GM12878 (cell line): ENCODE measurements around the gene FZR1. TPM values are rescaled to one million over a fixed set of nuclear protein-coding genes. Genes with fewer than 3 reads are reported as not detected.

Source experiments
- ATAC-seq: fragments of 200-7000 bp; cut with Tn5 transposase; 3 replicates; pipeline ENCODE4 v1.9.1; 2020; ENCODE audit warnings: mild to moderate bottlenecking, moderate library complexity
- BruUV-seq: library from RNA; stranded (reverse); fragments of 400-500 nt; replicated peaks from 2 replicates; lab custom pipeline; 2021; lab: Mats Ljungman, UMichigan
- CTCF ChIA-PET: fragments of 300-600 bp; sonication (Branson Sonifier 250); formaldehyde crosslinking; extraction: SDS; loops from one replicate; lab custom pipeline; 2021; ENCODE audit warnings: inconsistent platforms; lab: Yijun Ruan, JAX
- POLR2A ChIA-PET: fragments of 350-600 bp; formaldehyde crosslinking; extraction: SDS; loops from one replicate; lab custom pipeline; 2021; ENCODE audit warnings: inconsistent platforms; lab: Charles Lee
- RAD21 ChIA-PET: fragments of 300-600 bp; sonication (Branson Sonifier 250); formaldehyde crosslinking; loops from one replicate; lab custom pipeline; 2023; ENCODE audit warnings: antibody characterized with exemption; ENCODE audit not compliant: unreplicated experiment; lab: Charles Lee
- SMC1A ChIA-PET: fragments of 300-600 bp; sonication (Branson Sonifier 250); formaldehyde crosslinking; loops from one replicate; lab custom pipeline; 2023; ENCODE audit not compliant: unreplicated experiment, uncharacterized antibody; lab: Charles Lee
- DNase-seq: peaks from one replicate; pipeline ENCODE4 v3.0.0-alpha.2; 2011; ENCODE audit warnings: low read depth, low spot score
- FAIRE-seq: peaks from 3 replicates; lab custom pipeline; 2011; peaks lifted over from hg19 to GRCh38; lab: Jason Lieb, UNC
- H2AFZ ChIP-seq: 2 replicates; pipeline ENCODE4 v1.6.0; 2011; ENCODE audit warnings: low read depth, low read length, control low read depth; ENCODE audit not compliant: control insufficient read depth
- H3K27ac ChIP-seq: 2 replicates; pipeline ENCODE4 v1.5.1; 2011; ENCODE audit warnings: control low read depth; ENCODE audit not compliant: control insufficient read depth, insufficient read depth
- H3K27me3 ChIP-seq, 2 experiments: replicated peaks in 1 of 2; 2 replicates each; pipeline versions ENCODE4 v1.6.0 to v1.6.1; 2011; ENCODE audit warnings: low read length in 1 of 2; ENCODE audit not compliant: control insufficient read depth in 2 of 2, insufficient read depth in 2 of 2
- H3K36me3 ChIP-seq, 2 experiments: 2 replicates each; pipeline ENCODE4 v1.5.1; 2011; ENCODE audit warnings: low read length in 1 of 2; ENCODE audit not compliant: control insufficient read depth in 2 of 2, insufficient read depth in 2 of 2
- H3K4me1 ChIP-seq: 2 replicates; pipeline ENCODE4 v1.6.1; 2011; ENCODE audit warnings: mild to moderate bottlenecking, low read length, moderate library complexity, mixed read lengths; ENCODE audit not compliant: control insufficient read depth, insufficient read depth
- H3K4me2 ChIP-seq: 2 replicates; pipeline ENCODE4 v1.6.0; 2011; ENCODE audit warnings: control low read depth; ENCODE audit not compliant: control insufficient read depth, insufficient read depth
- H3K4me3 ChIP-seq: fragments of 200-600 bp; sonication (generic); 2 replicates; pipeline ENCODE4 v1.5.1; 2016
- H3K79me2 ChIP-seq: 2 replicates; pipeline ENCODE4 v1.6.0; 2011; ENCODE audit warnings: low read length; ENCODE audit not compliant: control insufficient read depth, insufficient read depth
- H3K9ac ChIP-seq: 2 replicates; pipeline ENCODE4 v1.8.0; 2011; ENCODE audit warnings: low read length, control low read depth, mixed read lengths; ENCODE audit not compliant: control insufficient read depth, insufficient read depth
- H3K9me3 ChIP-seq: replicated peaks from 3 replicates; pipeline ENCODE4 v1.5.1; 2011; ENCODE audit warnings: mild to moderate bottlenecking, low read length; ENCODE audit not compliant: control insufficient read depth, insufficient read depth
- H4K20me1 ChIP-seq: 2 replicates; pipeline ENCODE4 v1.6.0; 2011; ENCODE audit not compliant: control insufficient read depth, insufficient read depth
- BCLAF1 ChIP-seq: fragments of 450-650 bp; IDR thresholded peaks from 2 replicates; pipeline ENCODE4 v1.6.1; 2017; ENCODE audit warnings: antibody characterized with exemption, mild to moderate bottlenecking, moderate library complexity
- CHD4 ChIP-seq: fragments of 200-600 bp; sonication (generic); IDR thresholded peaks from 2 replicates; pipeline ENCODE4 v1.6.1; 2016; ENCODE audit warnings: mild to moderate bottlenecking
- DPF2 ChIP-seq: fragments of 450-650 bp; IDR thresholded peaks from 2 replicates; pipeline ENCODE4 v1.6.1; 2017; ENCODE audit warnings: mild to moderate bottlenecking
- MEF2A ChIP-seq: IDR thresholded peaks from 2 replicates; pipeline ENCODE4 v1.6.1; 2011; ENCODE audit warnings: low read depth, mild to moderate bottlenecking, low read length, moderate library complexity; ENCODE audit not compliant: insufficient read depth
- PBX3 ChIP-seq: IDR thresholded peaks from 2 replicates; pipeline ENCODE4 v1.6.1; 2011; ENCODE audit warnings: mild to moderate bottlenecking, low read depth, low read length, moderate library complexity; ENCODE audit not compliant: insufficient replicate concordance
- PKNOX1 ChIP-seq: fragments of 450-650 bp; IDR thresholded peaks from 2 replicates; pipeline ENCODE4 v1.6.1; 2016; ENCODE audit warnings: mild to moderate bottlenecking
- POLR2A ChIP-seq: IDR thresholded peaks from 2 replicates; pipeline ENCODE4 v1.6.1; 2011; ENCODE audit warnings: low read depth, mild to moderate bottlenecking, low read length
- POU2F2 ChIP-seq: IDR thresholded peaks from 3 replicates; pipeline ENCODE4 v1.6.1; 2011; ENCODE audit warnings: low read depth, mild to moderate bottlenecking, low read length, borderline replicate concordance
- REST ChIP-seq: IDR thresholded peaks from 2 replicates; pipeline ENCODE4 v1.6.1; 2012; ENCODE audit warnings: mild to moderate bottlenecking, low read depth, low read length
- SIN3A ChIP-seq: IDR thresholded peaks from 2 replicates; pipeline ENCODE4 v1.6.1; 2012; ENCODE audit warnings: low read depth, low read length, improper control_type of control experiment
- SP1 ChIP-seq: IDR thresholded peaks from one replicate; pipeline ENCODE4 v1.6.1; 2011; ENCODE audit warnings: low read depth, low read length
- TCF12 ChIP-seq: IDR thresholded peaks from 2 replicates; pipeline ENCODE4 v1.6.1; 2011; ENCODE audit warnings: low read depth, mild to moderate bottlenecking, low read length
- TCF3 ChIP-seq: IDR thresholded peaks from 2 replicates; pipeline ENCODE4 v1.6.1; 2012; ENCODE audit warnings: low read depth, mild to moderate bottlenecking, low read length, borderline replicate concordance; ENCODE audit not compliant: insufficient read depth
- WGBS: methylation state at CpG from one replicate; pipeline ENCODE4 v1.1.6; 2016; ENCODE audit warnings: low lambda C conversion rate; ENCODE audit not compliant: insufficient replicate concordance, insufficient coverage; ENCODE audit errors: missing lambda C conversion rate; 5-methylcytosine and 5-hydroxymethylcytosine counted together
- in situ Hi-C: fragments of 300-500 bp; cut with MboI; formaldehyde crosslinking; loops from 9 replicates; pipeline ENCODE4 v1.14.3; 2018; ENCODE audit warnings: mixed read lengths
- intact Hi-C: fragments of 100-400 bp; cut with micrococcal nuclease; formaldehyde crosslinking; loops from one replicate; pipeline ENCODE4 v1.14.2; 2022; ENCODE audit not compliant: unreplicated experiment
- polyA plus RNA-seq, 11 experiments: library from polyadenylated mRNA; depleted of rRNA in 4 of 11; unstranded in 6 of 11; stranded (reverse) in 5 of 11; fragments of >200 nt; fragmentation: Nextera tagmentation in 4 of 11; fragmentation: Illumina TruSeq in 1 of 11; extraction: Ambion mirVana in 4 of 11; extraction: Trizol in 1 of 11; gene quantifications; 1 replicate in 1 of 11; 2 replicates in 10 of 11; pipeline versions ENCODE4 v1.2.1 to v1.2.3, GENCODE V29; 2011 to 2016; ENCODE audit warnings: inconsistent platforms in 2 of 11, missing spikeins in 2 of 11, low read depth in 1 of 11
- total RNA-seq, 4 experiments: library from RNA; depleted of rRNA in 3 of 4; stranded (reverse); fragments of >200 nt in 3 of 4; fragmentation: Illumina TruSeq in 1 of 4; extraction: Trizol in 1 of 4; gene quantifications; 2 replicates each; pipeline versions ENCODE4 v1.2.1 to v1.2.3, GENCODE V29; 2013 to 2021

The FZR1 gene
- total and polyA plus RNA-seq, 10 of the 15 experiments (the other 5 are each of a cell fraction or from before 2014, with no cell fraction given) = 0.11 to 44.2 (median 29.3) TPM

- peaks cover 3% of the 10 kb centered on the region for H3K4me1 ChIP-seq
- no peaks in the 10 kb centered on the region for H3K27me3 ChIP-seq
- intact Hi-C loops (loop anchor here (5.0 kb wide), 1 partner anchor 33 kb away; the partner anchor contains the start of gene TBXA2R), in situ Hi-C loops (no loop called here)
- no peak overlapping the region for H3K27ac ChIP-seq
- peak overlapping the region; percentile 99; the same call in 1 of the 2 replicates for H3K4me3 ChIP-seq
- H3K79me2 ChIP-seq = peaks cover 3% of the 10 kb centered on the region
- H3K4me2 ChIP-seq = peak overlapping the region; percentile 82
- peak overlapping the region; percentile 80; the same call in 1 of the 2 replicates for H3K9ac ChIP-seq
- ChIA-PET CTCF (interaction anchor here (0.9 kb wide), 1 partner anchor 27 kb away, joined by 3 read pairs; no protein-coding TSS in a partner anchor), RAD21 (no interaction called here), SMC1A (no interaction called here), POLR2A (interaction anchor here (0.6 to 1.5 kb wide), 4 partner anchors 16 to 56 kb away, joined by 3 to 8 read pairs (median 4); partner anchors contain the start of gene MFSD12)
- no peaks in the 10 kb centered on the region; a peak in 2 of 4 replicates for H3K36me3 ChIP-seq
- FAIRE-seq (no peak), ATAC-seq (peak; percentile 59), DNase-seq (peak; percentile 49)
- no peaks in the 10 kb centered on the region for H3K9me3 ChIP-seq
- BruUV-seq = no TSS peak
- WGBS = 67% methylated on average over 50 of the region's 55 CpGs
- no peak overlapping the region for H2AFZ ChIP-seq
- no peaks in the 10 kb centered on the region for H4K20me1 ChIP-seq
- peak; percentile 90 for TF ChIP-seq PBX3
- peak; percentile 41 for TF ChIP-seq SP1
- 0 out of 2 replicates have a peak, but pooled peaks have one; percentile 29 for TF ChIP-seq DPF2
- no peak for TF ChIP-seq CHD4
- TF ChIP-seq SIN3A = no peak
- TF ChIP-seq MEF2A = no peak
- peak; percentile 95 for TF ChIP-seq PKNOX1
- TF ChIP-seq REST = no peak
- 0 out of 2 replicates have a peak, but pooled peaks have one; percentile 24 for TF ChIP-seq TCF12
- no peak for TF ChIP-seq POU2F2
- TF ChIP-seq POLR2A = peak; percentile 31
- 0 out of 2 replicates have a peak, but pooled peaks have one; percentile 8 for TF ChIP-seq TCF3
- no peak for TF ChIP-seq BCLAF1
Observed at GRCh38 chr19:3573858-3574637, 67.9 kb downstream of the FZR1 start.
